ENCODE data around the gene VSTM2L. TPM values are rescaled to one million over a fixed set of nuclear protein-coding genes. Genes with fewer than 3 reads are reported as not detected.

The VSTM2L gene
- total RNA-seq, 1 donor, result 1.4 TPM

DNA sequence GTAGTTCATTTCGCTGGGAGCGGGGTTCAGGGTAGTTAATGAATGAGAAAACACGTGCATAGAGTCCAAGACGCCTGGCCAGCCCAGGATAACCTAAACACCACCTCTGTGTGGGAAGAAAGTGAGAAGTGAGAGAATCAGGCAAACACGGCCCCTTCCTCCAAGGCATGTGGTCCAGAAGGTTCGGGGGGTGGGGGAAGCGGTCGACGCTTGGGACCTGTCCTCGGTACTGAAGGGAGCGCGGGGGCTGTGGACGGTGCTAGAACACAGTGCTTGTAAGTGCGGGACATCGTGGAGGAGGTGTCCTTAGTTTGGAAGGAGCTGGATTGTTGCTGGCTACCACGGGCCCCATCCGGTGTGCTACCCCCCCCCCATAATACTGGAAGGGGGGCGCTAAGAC is 1.7 kb upstream of the VSTM2L start:
- H3K4me3 ChIP-seq (ENCODE audit: low read depth, low read length), result no peak overlapping the region
- TF ChIP-seq, protein P1, sequence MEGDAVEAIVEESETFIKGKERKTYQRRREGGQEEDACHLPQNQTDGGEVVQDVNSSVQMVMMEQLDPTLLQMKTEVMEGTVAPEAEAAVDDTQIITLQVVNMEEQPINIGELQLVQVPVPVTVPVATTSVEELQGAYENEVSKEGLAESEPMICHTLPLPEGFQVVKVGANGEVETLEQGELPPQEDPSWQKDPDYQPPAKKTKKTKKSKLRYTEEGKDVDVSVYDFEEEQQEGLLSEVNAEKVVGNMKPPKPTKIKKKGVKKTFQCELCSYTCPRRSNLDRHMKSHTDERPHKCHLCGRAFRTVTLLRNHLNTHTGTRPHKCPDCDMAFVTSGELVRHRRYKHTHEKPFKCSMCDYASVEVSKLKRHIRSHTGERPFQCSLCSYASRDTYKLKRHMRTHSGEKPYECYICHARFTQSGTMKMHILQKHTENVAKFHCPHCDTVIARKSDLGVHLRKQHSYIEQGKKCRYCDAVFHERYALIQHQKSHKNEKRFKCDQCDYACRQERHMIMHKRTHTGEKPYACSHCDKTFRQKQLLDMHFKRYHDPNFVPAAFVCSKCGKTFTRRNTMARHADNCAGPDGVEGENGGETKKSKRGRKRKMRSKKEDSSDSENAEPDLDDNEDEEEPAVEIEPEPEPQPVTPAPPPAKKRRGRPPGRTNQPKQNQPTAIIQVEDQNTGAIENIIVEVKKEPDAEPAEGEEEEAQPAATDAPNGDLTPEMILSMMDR (IDR thresholded peaks at IDR 0.05; ENCODE audit: insufficient read depth, low read length), result no peak
- DNase-seq (ENCODE audit: low read depth), result no peak

DNA sequence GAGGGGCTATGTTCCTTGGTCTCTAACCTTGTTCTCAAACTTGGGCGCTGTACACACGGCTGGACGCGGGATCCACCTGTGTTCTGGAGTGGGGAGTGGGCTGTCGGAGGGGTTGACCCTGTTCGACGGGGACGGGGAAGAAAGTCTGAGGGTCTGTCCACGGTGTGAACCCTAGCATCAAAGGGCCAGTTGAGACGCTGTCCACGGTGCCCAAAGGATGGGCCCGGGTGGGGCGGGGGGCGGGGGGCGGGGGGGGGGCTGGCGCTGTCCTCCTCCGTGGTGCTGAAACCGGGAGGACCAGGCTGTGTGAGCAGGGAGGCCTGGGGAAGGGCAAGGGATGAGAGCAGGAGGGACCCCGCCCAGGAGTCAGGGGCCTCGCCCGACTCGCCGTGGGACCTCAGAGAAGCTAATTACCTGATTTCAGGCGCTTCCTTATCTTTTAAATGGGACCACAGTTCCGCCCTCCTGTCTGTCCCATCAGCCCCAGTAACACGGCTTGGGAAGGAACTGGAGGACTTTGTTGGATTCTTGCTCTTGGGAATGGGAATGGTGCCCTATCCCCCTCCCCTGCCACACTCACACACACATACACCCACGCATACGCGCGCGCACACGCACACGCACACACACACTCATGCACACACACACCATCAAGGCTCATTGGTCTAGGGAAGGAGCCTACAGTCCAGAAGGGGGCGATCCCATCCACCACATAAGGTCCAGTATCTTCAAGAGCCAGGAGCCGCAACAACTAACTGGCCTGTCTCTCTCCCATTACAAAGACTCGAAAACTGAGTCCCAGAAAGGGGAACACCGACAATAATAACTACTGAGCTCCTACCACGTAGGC is 1.0 kb upstream of the VSTM2L start:
- TF ChIP-seq, protein P1 (IDR thresholded peaks at IDR 0.05; ENCODE audit: insufficient read depth, low read length), result peak; percentile 58
- peak; percentile 74 for DNase-seq (ENCODE audit: low read depth)
- H3K4me3 ChIP-seq (ENCODE audit: low read depth, low read length), result no peak overlapping the region

DNA sequence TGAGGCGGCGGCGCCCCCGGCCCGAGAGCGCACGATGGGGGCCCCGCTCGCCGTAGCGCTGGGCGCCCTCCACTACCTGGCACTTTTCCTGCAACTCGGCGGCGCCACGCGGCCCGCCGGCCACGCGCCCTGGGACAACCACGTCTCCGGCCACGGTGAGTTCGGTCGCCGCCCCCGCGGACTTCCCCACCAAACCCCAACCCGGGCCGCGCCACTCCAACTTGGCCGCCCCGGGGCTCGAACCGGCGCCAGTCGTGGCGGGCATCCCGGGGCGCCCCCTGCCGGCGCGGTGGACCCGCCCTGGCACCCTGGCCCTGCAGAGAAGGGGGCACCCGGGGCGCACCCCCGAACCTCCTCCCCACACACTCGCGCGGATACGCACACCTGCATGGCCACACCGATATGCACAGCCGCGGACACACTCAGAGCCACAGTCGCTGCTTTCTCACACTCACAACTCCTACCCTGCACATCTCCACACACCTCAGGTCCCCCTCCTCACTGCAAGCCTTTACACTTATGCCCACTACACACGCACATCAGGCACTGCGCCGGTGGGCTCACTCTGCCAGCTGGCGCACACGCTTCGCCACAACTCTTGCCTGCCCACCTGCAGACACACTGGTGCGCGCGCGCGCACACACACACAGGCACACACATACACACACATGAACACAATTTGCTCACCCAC is 535 bp downstream of the VSTM2L start:
- no peak for DNase-seq (ENCODE audit: low read depth)
- TF ChIP-seq, protein P1 (IDR thresholded peaks at IDR 0.05; ENCODE audit: insufficient read depth, low read length), result no peak

DNA sequence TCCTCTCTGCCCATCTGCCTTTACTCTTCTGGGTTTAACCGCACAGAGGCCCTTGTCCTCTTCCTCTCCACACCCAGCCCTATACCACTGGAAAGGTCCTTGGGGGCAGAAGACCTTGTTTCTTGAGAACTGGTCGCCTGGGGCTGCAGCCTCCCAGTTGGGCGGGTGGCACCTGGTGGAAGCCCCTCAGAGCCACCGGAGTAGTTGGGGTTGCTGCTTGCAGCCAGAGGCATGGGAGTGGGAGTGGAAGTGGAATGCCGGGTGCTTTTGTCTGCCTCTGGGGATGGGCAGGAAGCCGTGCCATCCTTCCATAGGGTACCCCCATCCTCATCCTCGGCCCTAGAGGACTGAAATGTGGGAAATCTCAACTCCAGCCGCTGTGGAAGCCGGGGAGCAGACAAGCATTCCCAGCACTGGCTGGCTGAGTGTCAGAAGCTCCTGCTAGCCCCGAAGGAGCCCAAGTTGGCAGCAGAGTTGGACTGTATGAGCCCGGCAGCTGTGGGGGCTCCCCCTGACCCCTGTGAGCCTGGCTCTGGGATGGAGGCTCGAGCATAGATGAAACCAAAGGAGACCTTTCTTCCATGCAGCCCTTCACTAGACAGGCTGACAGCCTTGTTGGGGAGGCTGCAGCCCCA is 1.2 kb downstream of the VSTM2L start:
- peak overlapping the region; percentile 13 for H3K4me3 ChIP-seq (ENCODE audit: low read depth, low read length)
- TF ChIP-seq, protein P1 (IDR thresholded peaks at IDR 0.05; ENCODE audit: insufficient read depth, low read length), result no peak
- DNase-seq (ENCODE audit: low read depth), result no peak

More for the DNA sequence above, 535 bp downstream of the VSTM2L start:
- peak overlapping the region; percentile 58 for H3K4me3 ChIP-seq (ENCODE audit: low read depth, low read length)

DNA sequence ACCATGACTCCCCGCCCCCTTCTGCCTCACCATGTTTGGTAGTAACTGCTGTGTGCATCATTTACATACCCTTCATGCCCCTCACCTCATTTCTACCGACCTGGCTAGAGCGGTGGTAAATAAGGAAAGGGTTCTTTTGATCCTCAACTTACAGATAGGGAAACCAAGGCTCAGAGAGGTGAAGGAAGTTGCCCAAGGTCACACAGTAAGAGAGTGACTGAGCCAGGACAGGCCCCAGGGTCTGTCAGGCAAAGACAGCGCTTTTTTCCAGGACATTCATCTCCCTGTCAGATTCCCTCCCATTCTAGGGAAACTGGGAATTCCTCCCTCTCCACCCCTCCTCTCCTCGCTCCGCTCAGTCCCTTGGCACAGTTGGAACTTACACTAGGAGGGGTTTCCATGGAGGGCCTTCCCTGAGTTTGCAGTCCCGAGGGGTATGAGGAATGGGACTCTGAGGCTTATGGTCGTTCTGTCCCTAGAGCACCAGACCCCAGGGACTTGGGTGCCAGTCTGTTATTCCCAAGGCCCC is 2.0 kb downstream of the VSTM2L start:
- H3K4me3 ChIP-seq (ENCODE audit: low read depth, low read length), result no peak overlapping the region
- TF ChIP-seq, protein P1 (IDR thresholded peaks at IDR 0.05; ENCODE audit: insufficient read depth, low read length), result no peak
- no peak for DNase-seq (ENCODE audit: low read depth)

DNA sequence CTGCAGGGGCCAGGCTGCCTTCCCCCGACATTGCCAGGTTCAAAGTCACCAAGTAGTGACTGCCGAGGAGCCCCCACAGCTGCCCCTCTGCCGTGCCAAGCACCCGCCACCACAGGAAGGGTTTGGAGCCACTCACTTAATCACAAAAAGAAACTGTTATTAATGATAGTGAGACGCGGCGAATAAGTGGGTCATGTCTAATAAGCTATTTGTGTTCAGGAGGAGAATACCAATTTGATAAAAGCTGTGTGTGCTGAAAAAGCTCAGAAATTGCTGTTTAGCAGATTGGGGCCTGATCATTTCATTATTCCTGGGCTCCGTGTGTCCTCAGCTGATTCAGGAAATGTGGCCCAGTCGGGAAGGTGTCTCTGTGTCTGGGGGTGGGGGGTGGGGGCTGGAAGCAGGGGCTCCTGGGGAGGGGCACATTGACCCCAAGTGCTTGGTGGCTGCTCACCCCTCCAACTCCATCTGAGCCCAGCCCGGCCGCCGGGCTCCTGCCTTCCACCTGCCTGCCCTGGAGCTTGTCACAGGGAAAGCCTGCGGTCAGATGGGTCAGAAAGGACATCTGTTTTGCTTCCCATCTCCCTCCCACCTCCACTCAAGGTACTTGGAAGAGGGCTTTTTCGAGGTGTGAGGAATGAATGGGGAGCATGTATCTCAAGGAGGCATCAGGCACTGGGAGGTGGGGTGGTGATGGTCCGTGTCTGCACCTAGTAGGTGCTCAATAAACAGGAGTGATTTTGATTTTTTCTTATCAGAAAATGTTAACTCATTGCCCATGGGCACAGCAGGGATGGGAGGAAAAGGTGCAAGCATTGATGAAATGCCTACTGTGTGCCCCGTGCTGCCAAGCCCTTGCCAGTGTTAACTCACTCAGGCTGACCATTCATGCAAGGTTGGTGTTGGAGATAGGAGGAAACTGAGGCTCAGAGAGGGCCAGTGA is 3.0 kb downstream of the VSTM2L start:
- DNase-seq (ENCODE audit: low read depth), result no peak
- TF ChIP-seq, protein P1 (IDR thresholded peaks at IDR 0.05; ENCODE audit: insufficient read depth, low read length), result no peak
- no peak overlapping the region for H3K4me3 ChIP-seq (ENCODE audit: low read depth, low read length)
